ENCODE data around the gene TMEM196.
"Not testable (repeated sequence)": the region's sequence is repeated elsewhere in the genome, so short reads cannot be mapped to it uniquely, and the experiment has no call there.

Gene TMEM196

GRCh38 chr7:19705663-19706062 is 67.8 kb downstream of the TMEM196 start:
- DNase-seq = no peak

GRCh38 chr7:19701471-19701870 is 71.9 kb downstream of the TMEM196 start:
- no peak for DNase-seq

- DNase-seq = no peak
Measured at GRCh38 chr7:19700936-19701335, 72.5 kb downstream of the TMEM196 start.

GRCh38 chr7:19698331-19698730 is 75.1 kb downstream of the TMEM196 start:
- no peak for DNase-seq

- no peak for DNase-seq
Measured at GRCh38 chr7:19696926-19697325, 76.5 kb downstream of the TMEM196 start.

- no peak for DNase-seq
Measured at GRCh38 chr7:19692111-19692828, 81.1 kb downstream of the TMEM196 start.

GRCh38 chr7:19690736-19691135 is 82.7 kb downstream of the TMEM196 start:
- DNase-seq = no peak

- DNase-seq = not testable (repeated sequence)
Measured at GRCh38 chr7:19689130-19689529, 84.3 kb downstream of the TMEM196 start.

GRCh38 chr7:19681596-19681995 is 91.8 kb downstream of the TMEM196 start:
- DNase-seq = no peak

- DNase-seq = no peak
Measured at GRCh38 chr7:19677180-19677579, 96.2 kb downstream of the TMEM196 start.

GRCh38 chr7:19675816-19676215 is 97.6 kb downstream of the TMEM196 start:
- DNase-seq = no peak

GRCh38 chr7:19674266-19674960 is 99.0 kb downstream of the TMEM196 start:
- DNase-seq = no peak

GRCh38 chr7:19670806-19671205 is 102.6 kb downstream of the TMEM196 start:
- no peak for DNase-seq
